HepG2 (cell line): ENCODE data around the gene ABL2. TPM values are rescaled to one million over a fixed set of nuclear protein-coding genes. Genes with fewer than 3 reads are reported as not detected.

Experiments used
- DR1 ChIP-seq: sonication (generic); formaldehyde crosslinking; IDR thresholded peaks from 2 replicates; pipeline ENCODE4 v1.8.0; 2021; ENCODE audit warnings: mild to moderate bottlenecking, missing genetic modification reagents, inconsistent platforms
- FIP1L1 ChIP-seq: fragments of 200-400 bp; formaldehyde crosslinking; IDR thresholded peaks from 2 replicates; pipeline ENCODE4 v1.6.1; 2018; ENCODE audit warnings: low read depth, mild to moderate bottlenecking, low read length, moderate library complexity, borderline replicate concordance; ENCODE audit not compliant: insufficient read depth
- FOSL2 ChIP-seq: sonication (generic); formaldehyde crosslinking; IDR thresholded peaks from 2 replicates; pipeline ENCODE4 v1.4.0; 2020; ENCODE audit warnings: missing genetic modification reagents
- FOXA3 ChIP-seq: IDR thresholded peaks from 2 replicates; pipeline ENCODE4 v1.6.1; 2016; ENCODE audit warnings: missing genetic modification reagents, missing compliant biosample characterization
- HNRNPL ChIP-seq: fragments of 200-400 bp; formaldehyde crosslinking; IDR thresholded peaks from 2 replicates; pipeline ENCODE4 v1.6.1; 2017; ENCODE audit warnings: mild to moderate bottlenecking, low read depth, low read length
- KLF6 ChIP-seq: IDR thresholded peaks from 2 replicates; pipeline ENCODE4 v1.8.0; 2016; ENCODE audit warnings: missing biosample characterization, missing genetic modification reagents
- KMT2B ChIP-seq: IDR thresholded peaks from 2 replicates; pipeline ENCODE4 v1.6.1; 2016; ENCODE audit warnings: missing genetic modification reagents, missing compliant biosample characterization
- PHF8 ChIP-seq: sonication (generic); formaldehyde crosslinking; IDR thresholded peaks from 2 replicates; pipeline ENCODE4 v1.5.0; 2020; ENCODE audit warnings: missing genetic modification reagents
- PTBP1 ChIP-seq: fragments of 200-400 bp; formaldehyde crosslinking; IDR thresholded peaks from 2 replicates; pipeline ENCODE4 v1.6.1; 2018; ENCODE audit warnings: low read length, low read depth; ENCODE audit not compliant: poor library complexity, severe bottlenecking
- TAF1 ChIP-seq: sonication (generic); formaldehyde crosslinking; IDR thresholded peaks from 2 replicates; pipeline ENCODE4 v1.4.0; 2020; ENCODE audit warnings: missing genetic modification reagents
- ZBTB21 ChIP-seq: sonication (generic); formaldehyde crosslinking; IDR thresholded peaks from 2 replicates; pipeline ENCODE4 v1.4.0; 2020; ENCODE audit warnings: missing genetic modification reagents
- ZNF10 ChIP-seq: sonication (generic); formaldehyde crosslinking; IDR thresholded peaks from 2 replicates; pipeline ENCODE4 v1.4.0; 2020; ENCODE audit warnings: mild to moderate bottlenecking, low read depth, missing genetic modification reagents, borderline replicate concordance
- ZNF143 ChIP-seq: sonication (generic); formaldehyde crosslinking; IDR thresholded peaks from 2 replicates; pipeline ENCODE4 v1.4.0; 2020; ENCODE audit warnings: missing genetic modification reagents
- ZNF337 ChIP-seq: sonication (generic); formaldehyde crosslinking; IDR thresholded peaks from 2 replicates; pipeline ENCODE4 v1.5.1; 2020; ENCODE audit warnings: missing genetic modification reagents, low read depth, mild to moderate bottlenecking, borderline replicate concordance
- ZNF451 ChIP-seq: sonication (generic); formaldehyde crosslinking; IDR thresholded peaks from 2 replicates; pipeline ENCODE4 v1.5.0; 2020; ENCODE audit warnings: mild to moderate bottlenecking, missing genetic modification reagents
- ZNF484 ChIP-seq: sonication (generic); formaldehyde crosslinking; IDR thresholded peaks from 2 replicates; pipeline ENCODE4 v1.5.1; 2020; ENCODE audit warnings: mild to moderate bottlenecking, low read depth, missing genetic modification reagents, borderline replicate concordance
- ZNF589 ChIP-seq: sonication (generic); formaldehyde crosslinking; conservative IDR thresholded peaks from 2 replicates; pipeline ENCODE4 v1.8.0; 2022; ENCODE audit warnings: mild to moderate bottlenecking, moderate library complexity, missing genetic modification reagents
- ZNF687 ChIP-seq: sonication (generic); formaldehyde crosslinking; IDR thresholded peaks from 2 replicates; pipeline ENCODE4 v1.5.1; 2020; ENCODE audit warnings: mild to moderate bottlenecking, missing genetic modification reagents, moderate library complexity
- ZNF720 ChIP-seq: sonication (generic); formaldehyde crosslinking; IDR thresholded peaks from 2 replicates; pipeline ENCODE4 v1.4.0; 2020; ENCODE audit warnings: missing genetic modification reagents
- polyA plus RNA-seq, 8 experiments: library from polyadenylated mRNA; depleted of rRNA in 3 of 8; stranded (reverse) in 7 of 8; unstranded in 1 of 8; fragments of >200 nt; fragmentation: Illumina TruSeq in 4 of 8; extraction: Trizol in 4 of 8; gene quantifications; 2 replicates each; pipeline versions ENCODE4 v1.2.1 to v1.2.3, GENCODE V29; 2011 to 2016; ENCODE audit warnings: low read depth in 4 of 8, missing spikeins in 1 of 8, mixed read lengths in 1 of 8; ENCODE audit not compliant: insufficient read depth in 1 of 8
- total RNA-seq, 5 experiments: library from RNA; depleted of rRNA; stranded (reverse); fragments of >200 nt; fragmentation: Illumina TruSeq; extraction: Trizol; gene quantifications; 2 replicates each; pipeline ENCODE4 v1.2.3, GENCODE V29; 2016; ENCODE audit warnings: low read depth in 1 of 5
- TF ChIP-seq, protein P1 (sequence below): IDR thresholded peaks from 2 replicates; pipeline ENCODE4 v1.6.1; 2012; ENCODE audit warnings: low read depth, low read length, improper control_type of control experiment
- TF ChIP-seq, protein P2 (sequence below): sonication (generic); formaldehyde crosslinking; IDR thresholded peaks from 2 replicates; pipeline ENCODE4 v1.5.0; 2020; ENCODE audit warnings: missing genetic modification reagents
- TF ChIP-seq, protein P3 (sequence below): sonication (generic); formaldehyde crosslinking; IDR thresholded peaks from 2 replicates; pipeline ENCODE4 v1.4.0; 2020; ENCODE audit warnings: mild to moderate bottlenecking, missing genetic modification reagents

ABL2 gene
- total and polyA plus RNA-seq, 2 of the 13 experiments (the other 11 are each of a cell fraction or from before 2014, with no cell fraction given), result 5.8 to 6.0 TPM

DNA sequence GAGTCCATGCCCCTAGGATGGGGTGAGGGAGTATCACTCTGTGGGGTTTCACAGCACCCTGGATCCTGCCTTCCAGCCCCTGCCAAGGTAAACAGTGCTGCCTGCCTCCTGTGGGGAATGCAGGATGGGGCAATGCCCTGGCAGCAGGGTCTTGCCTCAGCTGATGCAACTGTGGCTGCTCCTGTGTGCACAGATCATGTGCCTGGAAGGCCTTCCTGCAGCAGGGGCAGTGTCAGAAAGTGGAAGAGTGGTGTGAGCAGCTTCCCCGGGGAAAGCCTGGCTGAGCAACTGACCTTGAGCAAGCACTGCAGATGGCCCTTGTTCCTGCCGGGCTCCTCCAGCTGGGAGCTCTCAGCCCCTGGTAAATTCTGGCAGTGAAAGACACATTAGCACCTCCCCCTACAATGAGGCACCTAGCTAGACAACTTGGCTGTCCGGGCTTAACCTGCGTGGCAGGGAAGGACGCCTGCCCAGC, 137.7 kb downstream of the ABL2 start (continued):
- TF ChIP-seq, protein P1, sequence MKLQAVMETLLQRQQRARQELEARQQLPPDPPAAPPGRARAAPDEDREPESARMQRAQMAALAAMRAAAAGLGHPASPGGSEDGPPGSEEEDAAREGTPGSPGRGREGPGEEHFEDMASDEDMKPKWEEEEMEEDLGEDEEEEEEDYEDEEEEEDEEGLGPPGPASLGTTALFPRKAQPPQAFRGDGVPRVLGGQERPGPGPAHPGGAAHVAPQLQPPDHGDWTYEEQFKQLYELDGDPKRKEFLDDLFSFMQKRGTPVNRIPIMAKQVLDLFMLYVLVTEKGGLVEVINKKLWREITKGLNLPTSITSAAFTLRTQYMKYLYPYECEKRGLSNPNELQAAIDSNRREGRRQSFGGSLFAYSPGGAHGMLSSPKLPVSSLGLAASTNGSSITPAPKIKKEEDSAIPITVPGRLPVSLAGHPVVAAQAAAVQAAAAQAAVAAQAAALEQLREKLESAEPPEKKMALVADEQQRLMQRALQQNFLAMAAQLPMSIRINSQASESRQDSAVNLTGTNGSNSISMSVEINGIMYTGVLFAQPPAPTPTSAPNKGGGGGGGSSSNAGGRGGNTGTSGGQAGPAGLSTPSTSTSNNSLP, result no peak
- TF ChIP-seq PTBP1 (no peak), DR1 (CRISPR knock-in tag) (no peak), PHF8 (CRISPR knock-in tag) (no peak), KLF6 (CRISPR knock-in tag) (peak; percentile 91), ZNF484 (no peak), ZNF10 (CRISPR knock-in tag) (no peak), TAF1 (CRISPR knock-in tag) (no peak), FIP1L1 (no peak), FOXA3 (peak; percentile 86), ZNF451 (CRISPR knock-in tag) (no peak), ZNF337 (CRISPR knock-in tag) (no peak), ZBTB21 (CRISPR knock-in tag) (no peak), KMT2B (CRISPR knock-in tag) (no peak), ZNF720 (CRISPR knock-in tag) (no peak), ZNF143 (CRISPR knock-in tag) (no peak), HNRNPL (peak; percentile 91), ZNF589 (CRISPR knock-in tag) (no peak), FOSL2 (CRISPR knock-in tag) (peak; percentile 71), ZNF687 (CRISPR knock-in tag) (peak; percentile 94)
- TF ChIP-seq, protein P2, sequence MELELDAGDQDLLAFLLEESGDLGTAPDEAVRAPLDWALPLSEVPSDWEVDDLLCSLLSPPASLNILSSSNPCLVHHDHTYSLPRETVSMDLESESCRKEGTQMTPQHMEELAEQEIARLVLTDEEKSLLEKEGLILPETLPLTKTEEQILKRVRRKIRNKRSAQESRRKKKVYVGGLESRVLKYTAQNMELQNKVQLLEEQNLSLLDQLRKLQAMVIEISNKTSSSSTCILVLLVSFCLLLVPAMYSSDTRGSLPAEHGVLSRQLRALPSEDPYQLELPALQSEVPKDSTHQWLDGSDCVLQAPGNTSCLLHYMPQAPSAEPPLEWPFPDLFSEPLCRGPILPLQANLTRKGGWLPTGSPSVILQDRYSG (CRISPR knock-in tag), result no peak
- TF ChIP-seq, protein P3, sequence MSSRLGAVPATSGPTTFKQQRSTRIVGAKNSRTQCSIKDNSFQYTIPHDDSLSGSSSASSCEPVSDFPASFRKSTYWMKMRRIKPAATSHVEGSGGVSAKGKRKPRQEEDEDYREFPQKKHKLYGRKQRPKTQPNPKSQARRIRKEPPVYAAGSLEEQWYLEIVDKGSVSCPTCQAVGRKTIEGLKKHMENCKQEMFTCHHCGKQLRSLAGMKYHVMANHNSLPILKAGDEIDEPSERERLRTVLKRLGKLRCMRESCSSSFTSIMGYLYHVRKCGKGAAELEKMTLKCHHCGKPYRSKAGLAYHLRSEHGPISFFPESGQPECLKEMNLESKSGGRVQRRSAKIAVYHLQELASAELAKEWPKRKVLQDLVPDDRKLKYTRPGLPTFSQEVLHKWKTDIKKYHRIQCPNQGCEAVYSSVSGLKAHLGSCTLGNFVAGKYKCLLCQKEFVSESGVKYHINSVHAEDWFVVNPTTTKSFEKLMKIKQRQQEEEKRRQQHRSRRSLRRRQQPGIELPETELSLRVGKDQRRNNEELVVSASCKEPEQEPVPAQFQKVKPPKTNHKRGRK (CRISPR knock-in tag), result no peak
